Ovary (tissue), 9 donors: Measurements from ENCODE around the gene DHRS11. TPM values are rescaled to one million over a fixed set of nuclear protein-coding genes. Genes with fewer than 3 reads are reported as not detected.

Experiments
- DNase-seq, 5 donors: peaks; one replicate each; pipeline ENCODE4 v3.0.0-alpha.2; 2019 to 2020
- H3K27ac ChIP-seq, 2 donors: fragments of 200-600 bp; one replicate each; pipeline versions ENCODE4 v1.5.1 to v1.8.0; 2019 to 2022
- H3K27me3 ChIP-seq: fragments of 200-600 bp; one replicate; pipeline ENCODE4 v1.8.0; 2022
- H3K36me3 ChIP-seq: fragments of 200-600 bp; sonication (generic); one replicate; pipeline ENCODE4 v1.5.1; 2019
- H3K4me1 ChIP-seq: one replicate; pipeline ENCODE4 v1.8.1; 2013; ENCODE audit warnings: mild to moderate bottlenecking, moderate library complexity; ENCODE audit not compliant: insufficient read depth
- H3K4me3 ChIP-seq: fragments of 200-600 bp; sonication (generic); one replicate; pipeline ENCODE4 v1.5.1; 2017
- H3K9me3 ChIP-seq, 2 donors: fragments of 200-600 bp in 1 of 2; sonication (generic) in 1 of 2; one replicate each; pipeline versions ENCODE4 v1.5.1 to v1.8.1; 2013 to 2019; ENCODE audit warnings: mild to moderate bottlenecking in 1 of 2, moderate library complexity in 1 of 2
- EP300 ChIP-seq: sonication (generic); formaldehyde crosslinking; IDR thresholded peaks from one replicate; pipeline ENCODE4 v1.6.1; 2017; ENCODE audit warnings: antibody characterized with exemption
- POLR2A ChIP-seq: fragments of 450-650 bp; IDR thresholded peaks from one replicate; pipeline ENCODE4 v1.6.1; 2017; ENCODE audit warnings: antibody characterized with exemption, mild to moderate bottlenecking, moderate library complexity
- WGBS, 3 donors: extraction: QIAGEN DNeasy Blood & Tissue Kit in 1 of 3; methylation state at CpG; one replicate each; pipeline versions ENCODE4 v1.1.5 to v1.1.7; 2013 to 2017; 5-methylcytosine and 5-hydroxymethylcytosine counted together
- intact Hi-C, 4 donors: fragments of 100-400 bp; cut with DNase I; formaldehyde crosslinking; loops; one replicate each; pipeline versions ENCODE4 v1.11.0 to v1.15.1; 2022 to 2023
- polyA plus RNA-seq, 2 donors: library from polyadenylated mRNA; stranded (reverse); fragments of 200-250 nt in 1 of 2; fragments of 350-450 nt in 1 of 2; fragmentation: Illumina TruSeq in 1 of 2; extraction: RNeasy Lipid Tissue Mini Kit (QIAGEN cat#74804) in 1 of 2; gene quantifications; one replicate each; pipeline ENCODE4 v1.2.3, GENCODE V29; 2013 to 2014
- total RNA-seq, 7 donors: library from RNA; depleted of rRNA in 2 of 7; stranded (reverse); fragments of >200 nt in 2 of 7; fragmentation: NEBNext Ultra II Directional in 3 of 7; extraction: Animal tissue kit (Norgen Biotek cat#: 25700) in 3 of 7; gene quantifications; one replicate each; pipeline versions ENCODE4 v1.1.0 to v1.2.4, GENCODE V29; 2016 to 2023
- TF ChIP-seq, protein P1 (sequence below), 3 donors: fragments of 450-650 bp in 2 of 3; fragments of 200-600 bp in 1 of 3; IDR thresholded peaks; one replicate each; pipeline versions ENCODE4 v1.5.1 to v1.8.0; 2016 to 2022; ENCODE audit warnings: antibody characterized with exemption in 3 of 3, mild to moderate bottlenecking in 1 of 3
- donor health status: DM: no; HTN: no; CAD: no; lungs with moderate emphysema.
- donor health status: DM: no; HTN: no; CAD: no.
- donor health status: Bipolar disorder and iron deficiency.
- donor health status: DM: yes; HTN: yes; CAD: no.
- donor health status: DM: no; HTN: no; CAD: no.
- donor health status: DM: yes; HTN: yes; CAD: no.

The DHRS11 gene
- total and polyA plus RNA-seq, 9 donors = 3.0 to 10.2 (median 6.6) TPM

DNA sequence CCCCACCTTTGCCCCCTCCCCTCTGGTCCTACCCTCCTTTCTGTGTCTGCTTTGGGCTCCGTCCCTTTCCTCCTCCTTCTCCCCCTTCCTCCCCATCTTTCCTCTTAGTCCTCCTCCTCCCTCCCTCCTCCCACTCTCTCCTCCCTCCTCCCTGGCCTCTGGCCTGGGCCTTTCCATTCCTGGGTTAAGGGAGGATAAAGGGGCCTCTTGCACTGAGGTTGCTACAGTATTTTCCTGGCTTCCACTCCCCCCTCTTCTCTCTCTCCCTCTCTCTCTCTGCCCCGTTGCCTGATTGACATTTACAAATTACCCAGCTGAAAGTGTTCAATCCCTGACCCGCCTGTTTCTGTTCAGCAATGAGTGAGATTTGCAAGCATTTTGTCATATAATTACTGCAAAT, 53.7 kb downstream of the DHRS11 start:
- no peaks in the 10 kb centered on the region for H3K27me3 ChIP-seq
- no peaks in the 10 kb centered on the region for H3K36me3 ChIP-seq
- no peaks in the 10 kb centered on the region for H3K9me3 ChIP-seq
- 59 to 61% (median 59%) methylated on average over 3 of the region's 3 CpGs for WGBS, 3 donors
- peaks cover 6% of the 10 kb centered on the region for H3K4me1 ChIP-seq
- DNase-seq = no peak
- H3K27ac ChIP-seq = no peak overlapping the region
- intact Hi-C loops = no loop called here
- TF ChIP-seq, protein P1, sequence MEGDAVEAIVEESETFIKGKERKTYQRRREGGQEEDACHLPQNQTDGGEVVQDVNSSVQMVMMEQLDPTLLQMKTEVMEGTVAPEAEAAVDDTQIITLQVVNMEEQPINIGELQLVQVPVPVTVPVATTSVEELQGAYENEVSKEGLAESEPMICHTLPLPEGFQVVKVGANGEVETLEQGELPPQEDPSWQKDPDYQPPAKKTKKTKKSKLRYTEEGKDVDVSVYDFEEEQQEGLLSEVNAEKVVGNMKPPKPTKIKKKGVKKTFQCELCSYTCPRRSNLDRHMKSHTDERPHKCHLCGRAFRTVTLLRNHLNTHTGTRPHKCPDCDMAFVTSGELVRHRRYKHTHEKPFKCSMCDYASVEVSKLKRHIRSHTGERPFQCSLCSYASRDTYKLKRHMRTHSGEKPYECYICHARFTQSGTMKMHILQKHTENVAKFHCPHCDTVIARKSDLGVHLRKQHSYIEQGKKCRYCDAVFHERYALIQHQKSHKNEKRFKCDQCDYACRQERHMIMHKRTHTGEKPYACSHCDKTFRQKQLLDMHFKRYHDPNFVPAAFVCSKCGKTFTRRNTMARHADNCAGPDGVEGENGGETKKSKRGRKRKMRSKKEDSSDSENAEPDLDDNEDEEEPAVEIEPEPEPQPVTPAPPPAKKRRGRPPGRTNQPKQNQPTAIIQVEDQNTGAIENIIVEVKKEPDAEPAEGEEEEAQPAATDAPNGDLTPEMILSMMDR (IDR thresholded peaks at IDR 0.05) = no peak
- TF ChIP-seq POLR2A = no peak
- H3K4me3 ChIP-seq = no peak overlapping the region

DNA sequence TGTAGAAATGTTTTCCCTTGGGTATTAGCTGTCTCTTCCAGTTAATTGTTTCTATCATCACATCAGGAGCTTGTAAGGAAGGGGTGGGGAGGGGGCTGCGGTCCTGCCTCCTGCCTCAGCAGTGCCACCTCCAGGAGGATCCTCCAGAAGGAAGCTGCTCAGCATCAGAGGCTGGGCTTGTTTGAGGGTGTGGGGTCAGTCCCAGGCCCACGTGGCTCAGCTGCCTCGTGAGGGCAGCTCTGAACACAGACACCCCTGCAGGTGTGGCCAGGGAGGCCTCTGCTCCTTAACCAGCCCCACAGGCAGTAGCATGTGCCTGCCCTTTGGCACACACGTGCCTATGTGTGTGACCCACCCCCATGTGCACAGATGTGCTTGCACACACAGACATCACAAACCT, 56.0 kb downstream of the DHRS11 start:
- H3K36me3 ChIP-seq = no peaks in the 10 kb centered on the region
- H3K4me3 ChIP-seq = no peak overlapping the region
- no peak for DNase-seq
- no peaks in the 10 kb centered on the region for H3K9me3 ChIP-seq
- no peak for TF ChIP-seq POLR2A
- TF ChIP-seq, protein P1 (IDR thresholded peaks at IDR 0.05) = no peak
- no peak for TF ChIP-seq EP300
- WGBS, 3 donors = 32 to 36% (median 33%) methylated on average over 4 of the region's 4 CpGs
- no peak overlapping the region for H3K27ac ChIP-seq
- intact Hi-C loops = no loop called here
- H3K27me3 ChIP-seq = no peaks in the 10 kb centered on the region
- H3K4me1 ChIP-seq = no peaks in the 10 kb centered on the region

DNA sequence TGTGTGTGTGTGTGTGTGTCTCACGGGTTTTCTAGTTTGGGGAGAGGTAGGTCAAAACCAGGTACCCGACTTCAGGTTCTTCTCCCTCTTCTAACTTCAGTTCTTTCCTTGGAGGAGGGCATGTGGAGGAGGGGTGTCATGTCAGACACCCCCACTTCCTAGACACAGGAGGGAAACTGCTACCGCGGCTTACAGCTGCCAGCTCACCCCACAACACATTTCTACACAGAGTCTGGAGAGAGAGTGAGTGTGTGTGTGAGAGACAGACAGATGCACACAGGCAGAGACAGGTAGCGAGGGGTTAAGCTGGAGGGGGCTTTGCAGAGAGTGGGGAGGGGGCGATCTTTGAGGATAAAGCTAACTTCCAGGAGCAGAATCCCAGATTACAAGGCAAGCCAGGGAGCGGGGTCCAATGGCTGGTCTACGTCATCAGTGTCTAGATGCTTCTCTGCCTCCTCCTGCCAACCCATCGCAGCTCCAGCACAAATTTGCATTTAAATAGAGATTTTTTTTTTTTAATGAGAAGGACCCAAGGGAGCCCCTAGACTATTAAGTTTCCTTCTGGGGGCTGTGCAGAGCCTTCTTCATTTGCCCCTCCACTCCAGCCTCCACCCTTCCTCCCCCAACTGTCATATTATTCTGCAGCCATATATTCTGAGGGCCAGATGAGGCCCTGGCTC, 58.6 kb downstream of the DHRS11 start:
- Histone ChIP-seq H3K9me3 (no peaks in the 10 kb centered on the region), H3K4me1 (no peaks in the 10 kb centered on the region), H3K36me3 (no peaks in the 10 kb centered on the region), H3K27ac (no peak overlapping the region), H3K4me3 (no peak overlapping the region), H3K27me3 (no peaks in the 10 kb centered on the region)
- no peak for TF ChIP-seq EP300
- TF ChIP-seq POLR2A = no peak
- TF ChIP-seq, protein P1 (IDR thresholded peaks at IDR 0.05) = no peak
- WGBS, 3 donors = 28 to 37% (median 30%) methylated on average over 9 of the region's 9 CpGs
- intact Hi-C loops = no loop called here
- DNase-seq = no peak

Other genes starting within 250 kb of the DHRS11 start
- not detected for gene TBC1D3H, start 203.4 kb upstream of the DHRS11 start, total RNA-seq
- gene TBC1D3H, start 203.4 kb upstream of the DHRS11 start, polyA plus RNA-seq = not detected
- 10 to 100 TPM; 27.7 to 47.2 (median 29.9) TPM for gene ZNHIT3, start 105.2 kb upstream of the DHRS11 start, total RNA-seq
- 10 to 100 TPM; 59.5 to 63.5 TPM for gene ZNHIT3, start 105.2 kb upstream of the DHRS11 start, polyA plus RNA-seq
- 10 to 100 TPM; 20.0 to 46.7 (median 28.8) TPM for gene MYO19, start 57.0 kb upstream of the DHRS11 start, total RNA-seq
- 10 to 100 TPM; 13.4 to 13.9 TPM for gene MYO19, start 57.0 kb upstream of the DHRS11 start, polyA plus RNA-seq
- gene PIGW, start 56.9 kb upstream of the DHRS11 start, total RNA-seq = 1 to 10 TPM in 6 of 7 donors, under 1 TPM in 1; 0.60 to 10.0 (median 4.6) TPM
- gene PIGW, start 56.9 kb upstream of the DHRS11 start, polyA plus RNA-seq = 1 to 10 TPM; 3.0 to 7.1 TPM
- 10 to 100 TPM; 45.1 to 92.1 (median 66.2) TPM for gene GGNBP2, start 47.0 kb upstream of the DHRS11 start, total RNA-seq
- 10 to 100 TPM; 52.4 to 86.2 TPM for gene GGNBP2, start 47.0 kb upstream of the DHRS11 start, polyA plus RNA-seq
- gene MRM1, start 9.7 kb downstream of the DHRS11 start, total RNA-seq = 1 to 10 TPM; 6.0 to 8.1 (median 6.8) TPM
- 1 to 10 TPM; 2.7 to 6.5 TPM for gene MRM1, start 9.7 kb downstream of the DHRS11 start, polyA plus RNA-seq